ENCODE data around the gene SLC31A2.
"Not testable (repeated sequence)": the region's sequence is repeated elsewhere in the genome, so short reads cannot be mapped to it uniquely, and the experiment has no call there.

The SLC31A2 gene

DNA sequence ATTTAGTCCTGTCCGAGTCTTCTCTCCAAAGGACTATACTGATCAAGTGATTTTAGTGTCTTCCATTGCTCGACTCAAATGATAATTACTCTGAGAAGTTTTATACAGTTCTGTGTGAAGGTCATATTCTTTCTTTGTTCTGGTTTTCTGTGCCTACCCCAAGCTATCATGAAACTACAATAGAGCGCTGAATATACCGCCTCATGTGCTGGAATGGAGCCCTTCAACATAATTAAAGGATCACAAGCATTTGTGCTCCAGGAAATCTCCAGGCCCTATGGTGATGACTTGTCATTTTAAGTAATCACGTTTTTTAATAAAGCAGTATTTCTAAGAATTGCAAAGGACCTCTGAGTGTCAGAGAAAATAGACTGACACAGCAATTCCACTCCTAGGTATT is 10.9 kb upstream of the SLC31A2 start:
- H3K4me1 ChIP-seq (ENCODE audit: insufficient read depth, low read length): no peaks in the 10 kb centered on the region
- H3K9ac ChIP-seq (ENCODE audit: low read depth, low read length): no peak overlapping the region
- H3K36me3 ChIP-seq (ENCODE audit: insufficient read depth, low read length): no peaks in the 10 kb centered on the region
- no peaks in the 10 kb centered on the region for H3K9me3 ChIP-seq (ENCODE audit: control insufficient read depth, insufficient read depth, low read length)

DNA sequence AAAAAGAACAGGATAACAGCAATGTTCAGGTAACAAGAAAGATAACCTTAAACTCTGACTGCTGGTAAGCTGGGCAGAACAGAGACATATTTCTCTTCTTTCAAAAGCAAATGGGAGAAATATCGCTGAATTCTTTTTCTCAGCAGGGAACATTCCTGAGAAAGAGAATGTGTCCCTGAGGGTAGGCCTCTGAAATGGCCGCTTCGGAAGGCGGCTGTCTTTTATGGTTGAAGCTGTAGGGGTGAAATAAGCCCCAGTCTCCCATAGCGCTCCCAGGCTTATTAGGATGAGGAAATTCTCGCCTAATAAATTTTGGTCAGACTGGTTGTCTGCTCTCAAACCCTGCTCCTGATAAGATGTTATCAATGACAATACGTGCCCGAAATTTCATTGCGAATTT is 9.9 kb upstream of the SLC31A2 start:
- not testable (repeated sequence) for H3K9ac ChIP-seq (ENCODE audit: low read depth, low read length); H3K4me1 ChIP-seq (ENCODE audit: insufficient read depth, low read length); H3K9me3 ChIP-seq (ENCODE audit: control insufficient read depth, insufficient read depth, low read length); H3K36me3 ChIP-seq (ENCODE audit: insufficient read depth, low read length)

- H3K36me3 ChIP-seq (ENCODE audit: insufficient read depth, low read length): no peaks in the 10 kb centered on the region
- H3K9me3 ChIP-seq (ENCODE audit: control insufficient read depth, insufficient read depth, low read length): no peaks in the 10 kb centered on the region
- no peak overlapping the region for H3K9ac ChIP-seq (ENCODE audit: low read depth, low read length)
- no peaks in the 10 kb centered on the region for H3K4me1 ChIP-seq (ENCODE audit: insufficient read depth, low read length)
Measured at GRCh38 chr9:113143432-113144227, 7.2 kb upstream of the SLC31A2 start.

DNA sequence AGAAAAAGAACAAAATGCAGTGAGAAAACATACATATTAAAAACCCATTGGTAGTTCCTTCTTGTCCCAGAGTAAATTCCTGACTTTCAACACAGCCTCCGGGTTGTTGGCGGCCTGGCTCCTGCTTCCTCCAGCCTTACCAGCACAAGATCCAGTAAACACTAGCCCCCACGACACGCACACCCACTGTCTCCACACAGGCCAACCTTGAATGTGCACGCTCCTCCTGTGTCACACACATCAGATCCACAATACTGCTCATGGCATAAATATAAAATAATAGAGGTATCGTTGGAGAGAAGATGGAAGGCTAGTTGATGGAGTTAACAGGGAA is 2.5 kb upstream of the SLC31A2 start:
- no peaks in the 10 kb centered on the region for H3K36me3 ChIP-seq (ENCODE audit: insufficient read depth, low read length)
- no peaks in the 10 kb centered on the region for H3K4me1 ChIP-seq (ENCODE audit: insufficient read depth, low read length)
- no peak overlapping the region for H3K9ac ChIP-seq (ENCODE audit: low read depth, low read length)
- no peaks in the 10 kb centered on the region for H3K9me3 ChIP-seq (ENCODE audit: control insufficient read depth, insufficient read depth, low read length)

DNA sequence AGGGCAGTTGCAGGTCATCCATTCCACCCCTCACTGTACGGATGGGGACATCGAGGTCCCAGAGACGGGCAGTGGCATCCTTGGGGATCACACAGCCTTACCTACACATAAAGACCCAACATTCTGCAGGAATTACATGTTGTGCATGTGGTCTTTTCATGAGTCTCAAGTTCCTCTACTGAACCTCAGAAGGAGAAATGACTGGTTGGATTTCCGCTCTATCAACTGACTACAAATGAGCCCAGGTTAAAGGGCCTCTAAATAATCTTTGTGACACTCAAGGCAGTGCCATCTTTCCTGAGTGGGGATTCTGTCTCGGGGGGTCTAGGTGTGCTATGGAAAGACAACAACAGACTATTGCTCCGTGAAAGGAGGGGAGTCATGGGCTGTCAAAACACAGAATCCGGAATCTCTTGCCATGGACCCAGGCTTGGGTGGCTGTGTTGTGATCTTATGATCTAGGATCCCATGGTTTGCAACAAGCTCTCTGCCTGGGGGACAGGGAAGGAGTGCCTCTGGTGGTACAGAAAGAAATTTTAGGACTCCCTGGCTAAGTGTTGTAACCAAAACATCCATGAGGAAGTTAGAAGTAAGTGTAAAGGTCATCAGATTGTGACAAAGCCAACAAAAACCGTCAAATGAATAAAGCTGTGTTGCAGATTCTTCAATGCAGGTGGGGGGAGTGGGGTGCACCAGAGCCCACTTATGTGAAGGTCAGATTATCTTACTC is 1.9 kb upstream of the SLC31A2 start:
- Histone ChIP-seq H3K9me3 (ENCODE audit: control insufficient read depth, insufficient read depth, low read length) (no peaks in the 10 kb centered on the region), H3K9ac (ENCODE audit: low read depth, low read length) (no peak overlapping the region), H3K4me1 (ENCODE audit: insufficient read depth, low read length) (no peaks in the 10 kb centered on the region), H3K36me3 (ENCODE audit: insufficient read depth, low read length) (no peaks in the 10 kb centered on the region)

- H3K36me3 ChIP-seq (ENCODE audit: insufficient read depth, low read length); H3K9ac ChIP-seq (ENCODE audit: low read depth, low read length); H3K9me3 ChIP-seq (ENCODE audit: control insufficient read depth, insufficient read depth, low read length); H3K4me1 ChIP-seq (ENCODE audit: insufficient read depth, low read length): not testable (repeated sequence)
Measured at GRCh38 chr9:113149561-113149960, 1.2 kb upstream of the SLC31A2 start.

DNA sequence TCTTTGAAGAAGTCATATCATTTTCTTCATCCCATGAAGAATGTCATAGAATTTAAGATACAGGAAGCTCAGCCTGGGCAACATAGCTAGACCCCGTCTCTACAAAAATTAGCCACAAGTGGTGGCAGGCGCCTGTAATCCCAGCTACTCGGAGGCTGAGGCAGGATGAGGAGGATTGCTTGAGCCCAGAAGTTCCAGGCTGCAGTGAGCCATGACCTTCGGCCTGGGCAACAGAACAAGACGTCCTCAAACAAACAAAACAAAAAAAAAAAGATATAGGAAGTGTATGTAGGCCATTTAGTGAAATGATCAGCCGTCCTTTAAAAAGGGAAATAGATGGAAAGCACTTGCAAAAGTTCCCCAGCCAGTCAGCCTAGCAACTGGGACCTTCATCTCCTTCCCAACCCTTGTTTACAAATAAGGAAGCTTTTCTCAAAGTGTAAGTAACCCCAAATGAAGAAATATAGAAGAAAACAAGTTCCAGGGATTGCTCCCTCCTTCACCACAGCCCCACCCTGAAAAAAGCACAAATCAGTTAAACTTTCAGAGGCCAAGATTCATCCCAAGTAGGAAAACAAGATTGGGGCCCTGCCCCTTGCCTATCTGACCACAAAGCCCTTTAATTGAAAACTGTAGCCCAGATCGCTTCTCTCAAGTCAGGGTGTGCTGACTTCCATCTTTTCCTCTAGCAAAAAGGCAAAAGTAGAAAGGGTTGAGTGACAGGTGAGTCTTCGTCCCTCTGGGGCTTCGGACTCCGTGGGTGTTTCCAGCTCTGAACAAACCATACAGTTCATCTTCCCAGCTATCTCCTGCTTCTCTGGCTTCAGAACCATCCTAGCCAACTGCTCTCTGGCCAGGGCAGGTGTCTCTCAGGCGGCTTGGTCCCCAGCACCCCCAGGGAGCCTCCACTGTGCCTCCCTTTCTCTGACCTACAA is 1.2 kb downstream of the SLC31A2 start:
- H3K9me3 ChIP-seq (ENCODE audit: control insufficient read depth, insufficient read depth, low read length): no peaks in the 10 kb centered on the region
- H3K4me1 ChIP-seq (ENCODE audit: insufficient read depth, low read length): no peaks in the 10 kb centered on the region
- peak overlapping the region; percentile 93 for H3K9ac ChIP-seq (ENCODE audit: low read depth, low read length)
- H3K36me3 ChIP-seq (ENCODE audit: insufficient read depth, low read length): no peaks in the 10 kb centered on the region

DNA sequence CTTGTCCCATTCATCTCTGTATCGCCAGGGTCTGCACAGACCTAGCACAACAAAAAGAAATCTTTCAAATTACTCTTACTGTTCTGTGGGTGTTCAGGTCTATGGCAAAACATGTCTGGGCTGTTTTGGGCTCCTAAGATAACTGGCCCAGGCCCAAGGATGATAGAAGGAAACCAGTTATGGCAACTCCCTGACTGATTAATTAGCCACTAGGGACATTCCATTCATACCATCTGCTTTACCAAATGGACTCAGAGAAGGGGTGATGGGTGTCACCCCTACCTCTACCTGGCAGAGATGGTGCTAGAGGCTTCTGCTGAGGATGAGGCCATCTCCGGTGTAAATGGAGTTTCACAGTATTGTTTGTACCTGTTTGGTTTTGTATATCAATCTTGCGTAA is 1.9 kb downstream of the SLC31A2 start:
- Histone ChIP-seq H3K9me3 (ENCODE audit: control insufficient read depth, insufficient read depth, low read length) (no peaks in the 10 kb centered on the region), H3K4me1 (ENCODE audit: insufficient read depth, low read length) (peaks cover 2% of the 10 kb centered on the region; the same call in 1 of the 2 replicates), H3K9ac (ENCODE audit: low read depth, low read length) (no peak overlapping the region), H3K36me3 (ENCODE audit: insufficient read depth, low read length) (no peaks in the 10 kb centered on the region)

DNA sequence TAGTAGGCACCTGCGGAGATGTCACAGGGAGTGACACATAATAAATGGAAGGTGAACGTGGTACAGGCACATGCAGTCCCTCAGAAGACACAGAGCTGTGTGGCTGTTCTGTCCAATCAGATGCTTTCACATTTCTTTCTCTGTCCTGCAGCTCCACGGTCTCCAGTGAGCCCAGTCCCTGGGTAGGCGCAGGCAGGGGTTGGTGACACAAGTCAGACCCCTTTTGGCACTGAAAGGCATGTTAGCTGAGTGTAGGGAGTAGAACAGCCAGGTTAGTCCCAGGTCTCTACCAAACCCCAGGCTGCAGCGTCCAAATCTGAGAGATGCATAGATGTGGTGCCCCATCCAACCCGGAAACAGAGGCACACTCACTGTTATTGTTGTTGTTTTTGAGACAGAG is 2.8 kb downstream of the SLC31A2 start:
- Histone ChIP-seq H3K9ac (ENCODE audit: low read depth, low read length) (no peak overlapping the region), H3K4me1 (ENCODE audit: insufficient read depth, low read length) (peaks cover 2% of the 10 kb centered on the region; the same call in 1 of the 2 replicates), H3K36me3 (ENCODE audit: insufficient read depth, low read length) (no peaks in the 10 kb centered on the region), H3K9me3 (ENCODE audit: control insufficient read depth, insufficient read depth, low read length) (no peaks in the 10 kb centered on the region)

- Histone ChIP-seq H3K4me1 (ENCODE audit: insufficient read depth, low read length) (peaks cover 2% of the 10 kb centered on the region; the same call in 1 of the 2 replicates), H3K36me3 (ENCODE audit: insufficient read depth, low read length) (no peaks in the 10 kb centered on the region), H3K9me3 (ENCODE audit: control insufficient read depth, insufficient read depth, low read length) (no peaks in the 10 kb centered on the region), H3K9ac (ENCODE audit: low read depth, low read length) (no peak overlapping the region)
Measured at GRCh38 chr9:113154471-113154870, 3.7 kb downstream of the SLC31A2 start.

DNA sequence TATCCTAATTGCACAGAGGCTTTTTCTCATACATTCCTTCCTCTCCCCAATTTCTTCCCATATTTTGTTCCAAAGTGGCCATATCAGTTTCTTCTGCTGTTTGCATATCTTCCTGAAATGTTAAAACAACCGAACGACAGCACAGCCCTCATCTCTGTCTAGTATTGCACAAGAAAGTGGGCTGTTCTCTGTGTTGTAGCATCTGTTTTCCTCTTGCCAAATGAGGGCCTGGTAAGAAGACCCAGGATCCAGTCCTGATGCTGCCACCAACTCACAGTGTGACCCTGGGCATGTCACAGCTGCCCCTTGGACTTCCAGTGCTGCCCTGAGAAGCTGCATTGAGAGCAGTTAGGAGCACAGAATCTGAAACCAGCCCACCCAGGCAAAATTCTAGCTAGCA is 4.1 kb downstream of the SLC31A2 start:
- Histone ChIP-seq H3K4me1 (ENCODE audit: insufficient read depth, low read length) (peaks cover 2% of the 10 kb centered on the region; the same call in 1 of the 2 replicates), H3K9ac (ENCODE audit: low read depth, low read length) (no peak overlapping the region), H3K9me3 (ENCODE audit: control insufficient read depth, insufficient read depth, low read length) (no peaks in the 10 kb centered on the region), H3K36me3 (ENCODE audit: insufficient read depth, low read length) (0 out of 2 replicates have a peak, but pooled peaks cover 2% of the 10 kb centered on the region)

- H3K36me3 ChIP-seq (ENCODE audit: insufficient read depth, low read length): 0 out of 2 replicates have a peak, but pooled peaks cover 2% of the 10 kb centered on the region
- H3K9ac ChIP-seq (ENCODE audit: low read depth, low read length): no peak overlapping the region
- H3K4me1 ChIP-seq (ENCODE audit: insufficient read depth, low read length): peaks cover 7% of the 10 kb centered on the region
- no peaks in the 10 kb centered on the region for H3K9me3 ChIP-seq (ENCODE audit: control insufficient read depth, insufficient read depth, low read length)
Measured at GRCh38 chr9:113155911-113156588, 5.2 kb downstream of the SLC31A2 start.

DNA sequence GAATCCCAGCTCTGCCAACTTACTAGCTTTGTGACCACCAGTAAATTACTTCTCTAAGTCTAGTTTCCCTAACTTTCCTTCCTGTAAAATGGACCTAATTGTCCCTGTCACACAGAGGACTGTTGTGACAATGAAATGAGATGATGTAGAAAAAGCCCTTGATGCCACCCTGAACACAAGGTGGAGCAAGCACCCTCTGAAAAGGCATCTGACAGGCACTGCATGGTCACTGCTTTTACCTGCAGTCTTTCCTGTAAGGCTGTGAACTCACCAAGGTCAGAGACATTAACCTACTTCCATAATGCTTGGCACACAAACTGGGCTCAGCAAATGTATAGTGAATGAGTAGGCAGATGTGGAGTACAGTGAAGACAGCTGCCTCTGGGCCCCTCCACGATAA is 6.1 kb downstream of the SLC31A2 start:
- Histone ChIP-seq H3K9ac (ENCODE audit: low read depth, low read length) (no peak overlapping the region), H3K9me3 (ENCODE audit: control insufficient read depth, insufficient read depth, low read length) (no peaks in the 10 kb centered on the region), H3K4me1 (ENCODE audit: insufficient read depth, low read length) (peaks cover 13% of the 10 kb centered on the region), H3K36me3 (ENCODE audit: insufficient read depth, low read length) (0 out of 2 replicates have a peak, but pooled peaks cover 2% of the 10 kb centered on the region)

DNA sequence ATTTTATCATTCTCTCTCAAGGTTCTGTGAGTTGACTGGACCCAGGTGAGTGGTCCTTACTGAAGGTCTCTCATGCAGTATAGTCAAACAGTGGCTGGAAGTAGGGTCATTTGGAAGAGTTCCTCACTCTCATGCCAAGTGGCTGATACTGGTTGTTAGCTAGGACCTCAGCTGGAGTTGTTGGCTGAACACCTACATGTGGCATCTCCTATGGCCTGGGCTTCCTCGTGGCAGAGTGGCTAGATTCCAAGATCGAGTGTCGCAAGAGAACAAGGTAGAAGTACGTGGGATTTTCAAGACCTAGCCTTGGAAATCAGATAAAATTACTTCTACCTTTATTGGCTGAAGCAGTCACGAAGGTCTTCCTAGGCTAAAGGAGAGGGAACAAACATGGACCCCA is 7.6 kb downstream of the SLC31A2 start:
- no peak overlapping the region for H3K9ac ChIP-seq (ENCODE audit: low read depth, low read length)
- H3K9me3 ChIP-seq (ENCODE audit: control insufficient read depth, insufficient read depth, low read length): no peaks in the 10 kb centered on the region
- H3K36me3 ChIP-seq (ENCODE audit: insufficient read depth, low read length): 0 out of 2 replicates have a peak, but pooled peaks cover 2% of the 10 kb centered on the region
- peaks cover 13% of the 10 kb centered on the region for H3K4me1 ChIP-seq (ENCODE audit: insufficient read depth, low read length)

Measured in ES-I3 (cell line).